Fibroblast of mammary gland (primary cell): ENCODE results near the gene CWC25.
A peak's percentile ranks its signal among the peaks of the same experiment; 100 is the strongest.

Source experiments
- DNase-seq: peaks from one replicate; pipeline ENCODE4 v3.0.0-alpha.2; 2010; ENCODE audit warnings: low read depth
- H3K4me3 ChIP-seq: 2 replicates; pipeline ENCODE4 v1.5.1; 2011; ENCODE audit warnings: low read depth, mild to moderate bottlenecking, low read length, moderate library complexity; ENCODE audit not compliant: control insufficient read depth
- TF ChIP-seq, protein P1 (sequence below): conservative IDR thresholded peaks from 2 replicates; pipeline ENCODE4 v1.5.1; 2011; ENCODE audit warnings: low read depth, low read length, inconsistent platforms; ENCODE audit not compliant: control insufficient read depth, insufficient read depth

CWC25 gene

DNA sequence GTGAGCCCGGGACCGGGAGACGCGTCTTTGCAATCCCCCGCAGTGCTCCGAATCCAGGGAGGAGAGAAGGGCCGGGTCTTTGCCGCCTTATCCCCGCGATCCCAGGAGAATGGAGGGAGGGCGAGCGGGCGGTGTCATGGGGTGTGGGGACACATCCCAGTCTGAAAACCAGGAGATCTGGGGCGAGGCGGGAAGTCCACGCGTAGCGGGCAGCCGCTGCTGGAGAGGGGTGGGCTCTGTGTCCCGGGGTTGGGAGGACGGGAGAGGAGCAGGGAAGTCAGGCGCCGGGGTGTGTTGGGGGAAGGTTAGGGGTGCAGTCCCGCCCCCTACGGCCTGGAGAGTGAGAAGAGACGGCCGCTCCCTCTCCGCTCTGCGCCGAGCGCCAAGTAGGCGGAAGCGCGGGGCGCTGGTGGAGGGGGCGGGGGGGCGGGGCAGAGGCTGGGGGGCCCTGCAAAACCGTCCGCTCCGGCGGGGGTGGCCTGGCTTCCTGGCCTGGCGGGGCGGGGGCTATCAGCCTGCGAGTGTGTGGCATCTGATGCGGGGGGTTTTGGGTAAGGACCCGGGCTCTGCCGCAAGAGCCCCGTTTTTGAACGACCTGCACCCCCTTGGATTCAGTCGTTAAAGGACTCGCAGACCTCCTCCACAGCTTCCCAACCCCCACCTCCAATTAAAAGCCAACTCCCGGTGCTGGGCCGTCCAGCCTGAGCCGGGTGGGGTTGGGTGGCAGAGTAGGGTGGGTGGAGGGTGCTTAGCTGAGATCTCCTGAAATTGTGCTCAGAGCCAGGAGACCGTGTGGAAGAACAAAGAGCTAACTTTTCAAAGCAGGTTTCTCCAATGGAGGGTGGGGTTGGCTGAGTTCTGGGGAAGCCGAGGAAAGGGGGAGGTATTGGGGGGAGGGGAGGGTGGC, 45.4 kb upstream of the CWC25 start:
- peak overlapping the region; percentile 97 for H3K4me3 ChIP-seq
- peak; percentile 53 for DNase-seq
- TF ChIP-seq, protein P1, sequence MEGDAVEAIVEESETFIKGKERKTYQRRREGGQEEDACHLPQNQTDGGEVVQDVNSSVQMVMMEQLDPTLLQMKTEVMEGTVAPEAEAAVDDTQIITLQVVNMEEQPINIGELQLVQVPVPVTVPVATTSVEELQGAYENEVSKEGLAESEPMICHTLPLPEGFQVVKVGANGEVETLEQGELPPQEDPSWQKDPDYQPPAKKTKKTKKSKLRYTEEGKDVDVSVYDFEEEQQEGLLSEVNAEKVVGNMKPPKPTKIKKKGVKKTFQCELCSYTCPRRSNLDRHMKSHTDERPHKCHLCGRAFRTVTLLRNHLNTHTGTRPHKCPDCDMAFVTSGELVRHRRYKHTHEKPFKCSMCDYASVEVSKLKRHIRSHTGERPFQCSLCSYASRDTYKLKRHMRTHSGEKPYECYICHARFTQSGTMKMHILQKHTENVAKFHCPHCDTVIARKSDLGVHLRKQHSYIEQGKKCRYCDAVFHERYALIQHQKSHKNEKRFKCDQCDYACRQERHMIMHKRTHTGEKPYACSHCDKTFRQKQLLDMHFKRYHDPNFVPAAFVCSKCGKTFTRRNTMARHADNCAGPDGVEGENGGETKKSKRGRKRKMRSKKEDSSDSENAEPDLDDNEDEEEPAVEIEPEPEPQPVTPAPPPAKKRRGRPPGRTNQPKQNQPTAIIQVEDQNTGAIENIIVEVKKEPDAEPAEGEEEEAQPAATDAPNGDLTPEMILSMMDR = no peak

DNA sequence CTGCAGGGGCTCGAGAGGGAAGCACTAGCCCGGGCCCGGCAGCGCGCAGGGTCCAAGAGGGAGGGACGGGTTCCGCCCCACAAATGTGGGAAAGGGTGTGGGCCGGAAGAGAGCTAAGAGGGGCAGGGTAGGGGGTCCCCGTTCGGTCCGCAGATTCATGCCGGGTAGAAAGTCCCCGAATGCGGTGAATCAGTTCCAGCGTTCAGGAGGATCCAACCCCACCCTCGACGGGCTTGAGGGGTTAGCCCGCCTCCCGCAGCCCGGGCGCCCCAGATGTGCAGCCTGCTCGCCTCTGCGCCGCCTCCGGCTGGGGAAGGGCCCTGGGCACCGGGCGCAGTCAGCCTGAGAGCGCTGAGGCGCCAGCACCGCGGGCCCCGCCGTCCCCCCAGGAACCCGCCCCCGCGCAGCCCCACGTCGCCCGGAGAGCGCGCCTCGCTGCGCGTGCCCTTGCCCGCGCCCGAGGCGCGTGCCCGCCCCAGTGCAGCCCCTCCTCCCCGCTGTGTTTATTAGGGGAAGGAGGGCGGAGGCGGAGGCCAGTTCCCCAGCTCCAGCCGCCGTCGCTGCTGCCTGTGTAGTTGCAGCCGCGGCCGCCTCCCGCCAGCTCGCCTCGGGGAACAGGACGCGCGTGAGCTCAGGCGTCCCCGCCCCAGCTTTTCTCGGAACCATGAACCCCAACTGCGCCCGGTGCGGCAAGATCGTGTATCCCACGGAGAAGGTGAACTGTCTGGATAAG, 44.6 kb upstream of the CWC25 start, which contains the start of gene LASP1:
TSS of gene LASP1 (plus strand) at position 533 of the 733 bp plus-strand sequence. CDS start at position 665, 132 bp downstream.
- TF ChIP-seq, protein P1 = no peak
- peak within 1 kb of the TSS; percentile 97 for H3K4me3 ChIP-seq
- DNase-seq = peak; percentile 85

DNA sequence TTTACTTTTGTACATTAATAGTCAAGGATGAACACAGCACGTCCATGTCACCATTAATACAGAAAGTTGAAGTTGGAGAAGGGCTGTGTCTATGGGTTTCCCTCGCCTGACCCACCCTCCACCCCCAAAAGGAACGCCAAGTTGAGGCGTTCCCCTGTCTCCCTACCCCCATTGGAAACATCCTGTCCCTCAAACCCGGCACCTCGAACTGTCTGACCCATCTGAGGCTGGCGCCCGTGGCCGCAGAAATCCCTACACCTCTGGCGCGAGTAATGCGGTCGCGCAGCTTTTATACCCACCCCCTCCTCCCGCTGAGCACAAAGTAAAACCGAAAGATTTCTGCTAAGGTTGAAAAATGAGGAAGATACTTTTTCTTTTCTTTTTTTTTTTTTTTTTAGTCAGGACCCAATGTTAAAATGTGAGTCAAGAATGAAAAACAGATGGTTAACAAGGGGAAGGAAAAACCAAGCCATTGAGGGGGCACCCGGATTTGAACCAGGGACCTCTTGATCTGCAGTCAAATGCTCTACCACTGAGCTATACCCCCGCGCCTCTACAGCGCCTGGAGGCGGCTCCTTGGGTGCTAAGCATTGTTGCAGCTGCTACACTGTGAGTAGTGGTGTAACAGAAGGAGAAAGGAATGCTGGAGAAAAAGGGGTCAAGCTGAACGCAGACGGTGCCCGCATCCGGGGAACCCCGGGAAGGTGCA, 43.9 kb upstream of the CWC25 start:
- peak overlapping the region; percentile 82 for H3K4me3 ChIP-seq
- TF ChIP-seq, protein P1 = peak; percentile 9
- DNase-seq = peak; percentile 88

DNA sequence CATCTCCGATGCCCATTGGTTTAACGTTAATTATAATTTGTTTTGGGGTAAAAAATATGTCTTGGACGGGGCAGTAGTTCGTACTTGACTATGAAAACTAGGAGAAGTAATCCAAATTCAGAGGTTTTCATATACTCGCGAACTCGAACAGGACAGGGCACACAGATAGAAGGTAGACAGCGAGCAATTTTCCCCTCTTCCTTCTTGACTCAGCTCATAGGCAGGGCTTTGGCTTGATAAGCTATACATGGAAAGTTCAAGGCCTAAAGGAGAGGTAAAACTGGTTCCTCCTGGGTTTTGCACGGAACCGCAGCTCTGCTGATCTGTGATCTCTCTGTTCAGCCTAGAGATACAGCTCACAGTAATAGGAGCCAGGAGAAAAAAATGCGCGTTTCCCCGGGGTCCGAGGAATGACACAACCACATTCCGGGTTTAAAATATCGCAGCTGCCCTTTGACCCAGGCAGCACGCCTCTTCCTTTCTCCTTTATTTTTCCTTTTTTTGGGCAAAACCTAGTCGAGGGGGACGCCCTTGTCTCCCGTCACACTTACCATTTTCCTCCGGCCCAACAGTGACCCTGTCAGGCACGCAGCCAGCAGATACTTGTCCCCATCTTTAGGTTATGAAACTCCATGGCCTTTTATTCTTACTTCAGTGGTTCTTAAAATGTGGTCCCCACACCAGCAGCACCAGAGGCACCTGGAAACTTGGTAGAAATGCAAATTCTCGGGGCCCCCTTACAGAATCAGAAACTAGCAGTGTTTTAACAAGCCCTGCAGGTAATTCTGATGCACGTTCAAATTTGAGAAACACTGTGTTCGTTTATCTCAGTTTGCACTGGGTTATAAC, 43.1 kb upstream of the CWC25 start:
- peak overlapping the region; percentile 82 for H3K4me3 ChIP-seq
- TF ChIP-seq, protein P1 = no peak
- peak; percentile 72 for DNase-seq

DNA sequence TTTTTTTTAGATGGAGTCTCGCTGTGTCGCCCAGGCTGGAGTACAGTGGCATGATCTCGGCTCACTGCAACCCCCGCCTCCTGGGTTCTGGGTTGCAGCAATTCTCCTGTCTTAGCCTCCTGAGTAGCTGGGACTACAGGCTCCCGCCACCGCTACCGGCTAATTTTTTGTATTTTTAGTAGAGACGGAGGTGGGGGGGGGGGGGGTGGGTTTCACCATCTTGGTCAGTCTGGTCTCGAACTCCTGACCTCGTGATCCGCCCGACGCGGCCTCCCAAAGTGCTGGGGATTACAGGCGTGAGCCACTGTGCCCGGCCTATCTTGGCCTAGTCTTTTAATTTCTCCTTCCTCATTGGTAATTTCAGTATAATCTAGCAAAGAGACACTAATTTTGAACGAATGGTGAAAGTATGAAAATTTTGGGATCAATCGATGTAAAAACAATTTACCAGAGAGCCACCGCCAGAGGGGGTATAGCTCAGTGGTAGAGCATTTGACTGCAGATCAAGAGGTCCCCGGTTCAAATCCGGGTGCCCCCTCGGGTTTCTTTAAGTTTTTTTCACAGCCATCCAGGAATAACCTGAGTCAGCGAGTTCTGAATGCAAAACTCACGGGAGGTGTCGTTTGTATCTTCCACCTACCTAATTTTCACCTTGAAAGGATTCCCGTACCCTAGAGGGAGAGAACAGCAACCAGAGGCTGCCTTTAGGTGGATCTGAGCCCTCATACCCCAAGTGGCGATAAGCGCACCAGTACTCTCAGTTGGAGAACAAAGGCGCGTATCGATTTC, 42.3 kb upstream of the CWC25 start:
- TF ChIP-seq, protein P1 = peak; percentile 7
- peak; percentile 78 for DNase-seq
- H3K4me3 ChIP-seq = peak overlapping the region; percentile 82
